Mesendoderm (in vitro differentiated cells): ENCODE data around the gene MON1A.

ENCODE experiments used
- DNase-seq: peaks from one replicate; pipeline ENCODE4 v3.0.0; 2013
- H2AK5ac ChIP-seq: 2 replicates; pipeline ENCODE4 v1.6.1; 2013; ENCODE audit warnings: low read length, inconsistent platforms
- H2BK120ac ChIP-seq: 2 replicates; pipeline ENCODE4 v1.6.1; 2013; ENCODE audit warnings: low read depth, mild to moderate bottlenecking, low read length, moderate library complexity, mixed read lengths
- H2BK15ac ChIP-seq: replicated peaks from 2 replicates; pipeline ENCODE4 v1.6.1; 2013; ENCODE audit warnings: low read depth, mild to moderate bottlenecking, moderate library complexity
- H2BK5ac ChIP-seq: 2 replicates; pipeline ENCODE4 v1.6.1; 2013; ENCODE audit warnings: low read length, inconsistent platforms
- H3K18ac ChIP-seq: 2 replicates; pipeline ENCODE4 v1.6.1; 2013; ENCODE audit warnings: mild to moderate bottlenecking, low read length, mixed read lengths
- H3K23ac ChIP-seq: one replicate; pipeline ENCODE4 v1.6.1; 2013; ENCODE audit warnings: low read length
- H3K27ac ChIP-seq: 2 replicates; pipeline ENCODE4 v1.5.1; 2013; ENCODE audit warnings: low read depth, mild to moderate bottlenecking, inconsistent platforms, low read length, moderate library complexity
- H3K27me3 ChIP-seq: 2 replicates; pipeline ENCODE4 v1.6.1; 2013; ENCODE audit warnings: low read length, control low read depth, mild to moderate bottlenecking, inconsistent platforms; ENCODE audit not compliant: insufficient read depth, poor library complexity
- H3K36me3 ChIP-seq: 2 replicates; pipeline ENCODE4 v1.6.1; 2013; ENCODE audit warnings: low read length, inconsistent platforms; ENCODE audit not compliant: control insufficient read depth, insufficient read depth
- H3K4ac ChIP-seq: one replicate; pipeline ENCODE4 v1.6.1; 2013; ENCODE audit warnings: low read depth, mild to moderate bottlenecking, low read length, moderate library complexity
- H3K4me1 ChIP-seq: 2 replicates; pipeline ENCODE4 v1.6.1; 2013; ENCODE audit warnings: low read depth, low read length, inconsistent platforms; ENCODE audit not compliant: control insufficient read depth
- H3K4me2 ChIP-seq: 2 replicates; pipeline ENCODE4 v1.6.1; 2013; ENCODE audit warnings: low read length
- H3K4me3 ChIP-seq: 2 replicates; pipeline ENCODE4 v1.5.1; 2013; ENCODE audit warnings: mild to moderate bottlenecking, low read length
- H3K56ac ChIP-seq: one replicate; pipeline ENCODE4 v1.6.1; 2013; ENCODE audit warnings: low read length
- H3K79me1 ChIP-seq: 2 replicates; pipeline ENCODE4 v1.6.1; 2013; ENCODE audit warnings: low read length, inconsistent platforms
- H3K79me2 ChIP-seq: 2 replicates; pipeline ENCODE4 v1.6.1; 2013; ENCODE audit warnings: mild to moderate bottlenecking, low read length; ENCODE audit not compliant: control insufficient read depth, insufficient read depth
- H3K9ac ChIP-seq: 2 replicates; pipeline ENCODE4 v1.6.1; 2013; ENCODE audit warnings: low read length, inconsistent platforms
- H4K5ac ChIP-seq: one replicate; pipeline ENCODE4 v1.6.1; 2013; ENCODE audit warnings: low read length
- H4K8ac ChIP-seq: one replicate; pipeline ENCODE4 v1.6.1; 2013; ENCODE audit warnings: low read depth, mild to moderate bottlenecking, control low read depth, low read length, moderate library complexity
- WGBS: extraction: QIAGEN DNeasy Blood & Tissue Kit; methylation state at CpG from one replicate; pipeline ENCODE4 v1.1.7; 2013; ENCODE audit warnings: low lambda C conversion rate, missing lambda C conversion rate; ENCODE audit not compliant: insufficient coverage; ENCODE audit errors: extremely low coverage; 5-methylcytosine and 5-hydroxymethylcytosine counted together

The MON1A gene

GRCh38 chr3:49928481-49929017, 1.1 kb downstream of the MON1A start:
- H2BK15ac ChIP-seq, result no peak overlapping the region
- peaks cover 4% of the 10 kb centered on the region for H3K4me1 ChIP-seq
- no peak overlapping the region for H3K18ac ChIP-seq
- no peaks in the 10 kb centered on the region for H3K36me3 ChIP-seq
- no peaks in the 10 kb centered on the region for H3K79me2 ChIP-seq
- peak overlapping the region; percentile 9 for H3K9ac ChIP-seq
- H3K4ac ChIP-seq, result no peak overlapping the region
- no peak overlapping the region for H3K23ac ChIP-seq
- peak; percentile 60 for DNase-seq
- H2BK5ac ChIP-seq, result no peak overlapping the region
- H3K4me3 ChIP-seq, result no peak overlapping the region
- WGBS, result no CpG with 5 or more reads among the region's 5 CpGs
- peak overlapping the region; percentile 4 for H3K4me2 ChIP-seq
- no peak overlapping the region for H2AK5ac ChIP-seq
- H3K27me3 ChIP-seq, result no peaks in the 10 kb centered on the region
- peak overlapping the region; percentile 25 for H3K56ac ChIP-seq
- H4K8ac ChIP-seq, result no peak overlapping the region
- no peak overlapping the region for H4K5ac ChIP-seq
- no peak overlapping the region for H3K27ac ChIP-seq
- no peak overlapping the region for H2BK120ac ChIP-seq
- no peaks in the 10 kb centered on the region for H3K79me1 ChIP-seq

- Histone ChIP-seq H4K8ac (no peak overlapping the region), H3K27me3 (no peaks in the 10 kb centered on the region), H3K4me1 (peaks cover 4% of the 10 kb centered on the region), H3K23ac (no peak overlapping the region), H2AK5ac (no peak overlapping the region), H3K4me3 (no peak overlapping the region), H3K4ac (no peak overlapping the region), H3K4me2 (no peak overlapping the region), H3K27ac (no peak overlapping the region), H3K56ac (no peak overlapping the region), H2BK15ac (no peak overlapping the region), H3K36me3 (no peaks in the 10 kb centered on the region), H3K9ac (no peak overlapping the region), H3K18ac (no peak overlapping the region), H3K79me2 (no peaks in the 10 kb centered on the region), H3K79me1 (no peaks in the 10 kb centered on the region), H2BK5ac (no peak overlapping the region), H4K5ac (no peak overlapping the region), H2BK120ac (no peak overlapping the region)
- DNase-seq, result no peak
- WGBS, result no CpG with 5 or more reads among the region's 5 CpGs
Observed at GRCh38 chr3:49927798-49928197, 1.8 kb downstream of the MON1A start.

GRCh38 chr3:49926117-49926728, 3.4 kb downstream of the MON1A start:
- Histone ChIP-seq H2BK15ac (no peak overlapping the region), H3K4me2 (no peak overlapping the region), H3K18ac (no peak overlapping the region), H3K9ac (no peak overlapping the region), H3K23ac (no peak overlapping the region), H2BK5ac (no peak overlapping the region), H3K4me3 (no peak overlapping the region), H3K36me3 (no peaks in the 10 kb centered on the region), H4K5ac (no peak overlapping the region), H3K4me1 (peaks cover 4% of the 10 kb centered on the region), H2AK5ac (no peak overlapping the region), H3K56ac (no peak overlapping the region), H2BK120ac (no peak overlapping the region), H3K27me3 (no peaks in the 10 kb centered on the region), H4K8ac (no peak overlapping the region), H3K79me1 (no peaks in the 10 kb centered on the region), H3K4ac (no peak overlapping the region), H3K27ac (no peak overlapping the region), H3K79me2 (no peaks in the 10 kb centered on the region)
- no peak for DNase-seq
- no CpG with 5 or more reads among the region's 4 CpGs for whole genome bisulfite sequencing

GRCh38 chr3:49925485-49925884, 4.1 kb downstream of the MON1A start:
- Histone ChIP-seq H3K23ac (no peak overlapping the region), H3K4me1 (peaks cover 4% of the 10 kb centered on the region), H3K79me2 (no peaks in the 10 kb centered on the region), H3K18ac (no peak overlapping the region), H3K27me3 (no peaks in the 10 kb centered on the region), H3K4me2 (no peak overlapping the region), H4K5ac (no peak overlapping the region), H2BK120ac (no peak overlapping the region), H4K8ac (no peak overlapping the region), H3K36me3 (no peaks in the 10 kb centered on the region), H2BK15ac (no peak overlapping the region), H3K56ac (no peak overlapping the region), H3K4ac (no peak overlapping the region), H3K4me3 (no peak overlapping the region), H2AK5ac (no peak overlapping the region), H2BK5ac (no peak overlapping the region), H3K79me1 (no peaks in the 10 kb centered on the region), H3K9ac (no peak overlapping the region), H3K27ac (no peak overlapping the region)
- no peak for DNase-seq
- no CpG with 5 or more reads among the region's 2 CpGs for WGBS

GRCh38 chr3:49924683-49925082, 4.9 kb downstream of the MON1A start:
- DNase-seq, result peak; percentile 53
- H3K79me2 ChIP-seq, result no peaks in the 10 kb centered on the region
- H3K4ac ChIP-seq, result no peak overlapping the region
- no peaks in the 10 kb centered on the region for H3K27me3 ChIP-seq
- no peaks in the 10 kb centered on the region for H3K79me1 ChIP-seq
- WGBS, result no CpG with 5 or more reads among the region's 2 CpGs
- no peak overlapping the region for H3K56ac ChIP-seq
- H2AK5ac ChIP-seq, result no peak overlapping the region
- no peak overlapping the region for H4K8ac ChIP-seq
- peaks cover 4% of the 10 kb centered on the region for H3K4me1 ChIP-seq
- H2BK15ac ChIP-seq, result no peak overlapping the region
- H3K23ac ChIP-seq, result no peak overlapping the region
- no peak overlapping the region for H3K27ac ChIP-seq
- H3K4me3 ChIP-seq, result no peak overlapping the region
- no peak overlapping the region for H2BK120ac ChIP-seq
- no peak overlapping the region for H3K4me2 ChIP-seq
- no peak overlapping the region for H3K18ac ChIP-seq
- H3K36me3 ChIP-seq, result no peaks in the 10 kb centered on the region
- H4K5ac ChIP-seq, result no peak overlapping the region
- no peak overlapping the region for H3K9ac ChIP-seq
- no peak overlapping the region for H2BK5ac ChIP-seq
